ENCODE data around the gene COL19A1.

Gene COL19A1

GRCh38 chr6:69894578-69895347 lies 28.4 kb downstream of the COL19A1 start:
- Histone ChIP-seq H3K9ac (ENCODE audit: insufficient read length) (peak overlapping the region; percentile 57), H3K4me3 (peak overlapping the region; percentile 39), H3K36me3 (ENCODE audit: insufficient read depth, low read length) (0 out of 2 replicates have a peak, but pooled peaks cover 8% of the 10 kb centered on the region), H3K27ac (peak overlapping the region; percentile 95), H3K9me3 (ENCODE audit: low read depth, low read length) (peaks cover 6% of the 10 kb centered on the region; the same call in 1 of the 2 replicates)
- TF ChIP-seq POLR2AphosphoS5 (IDR thresholded peaks at IDR 0.05; ENCODE audit: borderline replicate concordance, low read depth, low read length) (peak; percentile 54; the same call in 1 of the 2 replicates), FOXP2 (optimal IDR thresholded peaks at IDR 0.05; ENCODE audit: control extremely low read depth, extremely low read length, insufficient read depth) (no peak)
- DNase-seq (ENCODE audit: low read depth, low spot score): peak; percentile 91

GRCh38 chr6:69895396-69895795 lies 29.0 kb downstream of the COL19A1 start:
- TF ChIP-seq FOXP2 (optimal IDR thresholded peaks at IDR 0.05; ENCODE audit: control extremely low read depth, extremely low read length, insufficient read depth) (no peak), POLR2AphosphoS5 (IDR thresholded peaks at IDR 0.05; ENCODE audit: borderline replicate concordance, low read depth, low read length) (no peak), EZH2 (IDR thresholded peaks at IDR 0.05) (no peak)
- peaks cover 6% of the 10 kb centered on the region; the same call in 1 of the 2 replicates for H3K9me3 ChIP-seq (ENCODE audit: low read depth, low read length)
- H3K27ac ChIP-seq: peak overlapping the region; percentile 95
- DNase-seq (ENCODE audit: low read depth, low spot score): no peak
- no peak overlapping the region for H3K4me3 ChIP-seq
- H3K9ac ChIP-seq (ENCODE audit: insufficient read length): no peak overlapping the region
- H3K36me3 ChIP-seq (ENCODE audit: insufficient read depth, low read length): 0 out of 2 replicates have a peak, but pooled peaks cover 4% of the 10 kb centered on the region

- TF ChIP-seq EZH2 (IDR thresholded peaks at IDR 0.05) (no peak), POLR2AphosphoS5 (IDR thresholded peaks at IDR 0.05; ENCODE audit: borderline replicate concordance, low read depth, low read length) (no peak), FOXP2 (optimal IDR thresholded peaks at IDR 0.05; ENCODE audit: control extremely low read depth, extremely low read length, insufficient read depth) (no peak)
- Histone ChIP-seq H3K9me3 (ENCODE audit: low read depth, low read length) (peaks cover 6% of the 10 kb centered on the region; the same call in 1 of the 2 replicates), H3K9ac (ENCODE audit: insufficient read length) (peak overlapping the region; percentile 71), H3K4me3 (peak overlapping the region; percentile 24; the same call in 1 of the 2 replicates), H3K27ac (peak overlapping the region; percentile 93; the same call in 1 of the 2 replicates), H3K36me3 (ENCODE audit: insufficient read depth, low read length) (no peaks in the 10 kb centered on the region; the same call in 1 of the 2 replicates)
- no peak for DNase-seq (ENCODE audit: low read depth, low spot score)
These were observed 34.5 kb downstream of the COL19A1 start for GRCh38 chr6:69900869-69901268.

- Histone ChIP-seq H3K27ac (peak overlapping the region; percentile 93; the same call in 1 of the 2 replicates), H3K9me3 (ENCODE audit: low read depth, low read length) (peaks cover 6% of the 10 kb centered on the region; the same call in 1 of the 2 replicates), H3K4me3 (no peak overlapping the region), H3K9ac (ENCODE audit: insufficient read length) (no peak overlapping the region), H3K36me3 (ENCODE audit: insufficient read depth, low read length) (no peaks in the 10 kb centered on the region; the same call in 1 of the 2 replicates)
- DNase-seq (ENCODE audit: low read depth, low spot score): no peak
- TF ChIP-seq EZH2 (IDR thresholded peaks at IDR 0.05) (no peak), POLR2AphosphoS5 (IDR thresholded peaks at IDR 0.05; ENCODE audit: borderline replicate concordance, low read depth, low read length) (no peak), FOXP2 (optimal IDR thresholded peaks at IDR 0.05; ENCODE audit: control extremely low read depth, extremely low read length, insufficient read depth) (no peak)
These were observed 35.0 kb downstream of the COL19A1 start for GRCh38 chr6:69901361-69901760.

- Histone ChIP-seq H3K9me3 (ENCODE audit: low read depth, low read length) (no peaks in the 10 kb centered on the region), H3K36me3 (ENCODE audit: insufficient read depth, low read length) (no peaks in the 10 kb centered on the region), H3K27ac (peak overlapping the region; percentile 10; the same call in 1 of the 2 replicates), H3K4me3 (no peak overlapping the region), H3K9ac (ENCODE audit: insufficient read length) (no peak overlapping the region)
- TF ChIP-seq POLR2AphosphoS5 (IDR thresholded peaks at IDR 0.05; ENCODE audit: borderline replicate concordance, low read depth, low read length) (no peak), EZH2 (IDR thresholded peaks at IDR 0.05) (no peak), FOXP2 (optimal IDR thresholded peaks at IDR 0.05; ENCODE audit: control extremely low read depth, extremely low read length, insufficient read depth) (no peak)
- no peak for DNase-seq (ENCODE audit: low read depth, low spot score)
These were observed 41.7 kb downstream of the COL19A1 start for GRCh38 chr6:69907981-69908498.

GRCh38 chr6:69913361-69913760 lies 47.0 kb downstream of the COL19A1 start:
- Histone ChIP-seq H3K4me3 (no peak overlapping the region), H3K27ac (no peak overlapping the region)

GRCh38 chr6:69914015-69914485 lies 47.7 kb downstream of the COL19A1 start:
- no peak for DNase-seq (ENCODE audit: low read depth, low spot score)

More at GRCh38 chr6:69913361-69913760, 47.0 kb downstream of the COL19A1 start:
- Histone ChIP-seq H3K36me3 (ENCODE audit: insufficient read depth, low read length) (no peaks in the 10 kb centered on the region), H3K9me3 (ENCODE audit: low read depth, low read length) (no peaks in the 10 kb centered on the region), H3K9ac (ENCODE audit: insufficient read length) (no peak overlapping the region)
- DNase-seq (ENCODE audit: low read depth, low spot score): no peak
- TF ChIP-seq FOXP2 (optimal IDR thresholded peaks at IDR 0.05; ENCODE audit: control extremely low read depth, extremely low read length, insufficient read depth): no peak
- no peak for TF ChIP-seq EZH2 (IDR thresholded peaks at IDR 0.05)
- TF ChIP-seq POLR2AphosphoS5 (IDR thresholded peaks at IDR 0.05; ENCODE audit: borderline replicate concordance, low read depth, low read length): no peak

GRCh38 chr6:69915346-69915745 lies 49.0 kb downstream of the COL19A1 start:
- no peak for DNase-seq (ENCODE audit: low read depth, low spot score)
- TF ChIP-seq POLR2AphosphoS5 (IDR thresholded peaks at IDR 0.05; ENCODE audit: borderline replicate concordance, low read depth, low read length): no peak
- TF ChIP-seq FOXP2 (optimal IDR thresholded peaks at IDR 0.05; ENCODE audit: control extremely low read depth, extremely low read length, insufficient read depth): no peak
- no peak for TF ChIP-seq EZH2 (IDR thresholded peaks at IDR 0.05)
- H3K9ac ChIP-seq (ENCODE audit: insufficient read length): no peak overlapping the region
- H3K9me3 ChIP-seq (ENCODE audit: low read depth, low read length): no peaks in the 10 kb centered on the region
- H3K36me3 ChIP-seq (ENCODE audit: insufficient read depth, low read length): no peaks in the 10 kb centered on the region
- H3K27ac ChIP-seq: peak overlapping the region; percentile 14; the same call in 1 of the 2 replicates
- no peak overlapping the region for H3K4me3 ChIP-seq

More at GRCh38 chr6:69914015-69914485, 47.7 kb downstream of the COL19A1 start:
- H3K4me3 ChIP-seq: no peak overlapping the region
- peak overlapping the region; percentile 14; the same call in 1 of the 2 replicates for H3K27ac ChIP-seq
- H3K9me3 ChIP-seq (ENCODE audit: low read depth, low read length): no peaks in the 10 kb centered on the region
- H3K36me3 ChIP-seq (ENCODE audit: insufficient read depth, low read length): no peaks in the 10 kb centered on the region
- TF ChIP-seq FOXP2 (optimal IDR thresholded peaks at IDR 0.05; ENCODE audit: control extremely low read depth, extremely low read length, insufficient read depth) (no peak), POLR2AphosphoS5 (IDR thresholded peaks at IDR 0.05; ENCODE audit: borderline replicate concordance, low read depth, low read length) (no peak), EZH2 (IDR thresholded peaks at IDR 0.05) (no peak)
- no peak overlapping the region for H3K9ac ChIP-seq (ENCODE audit: insufficient read length)
